ENCODE results near the gene UBE2Z. TPM values are rescaled to one million over a fixed set of nuclear protein-coding genes. Genes with fewer than 3 reads are reported as not detected.
A peak's percentile ranks its signal among the peaks of the same experiment; 100 is the strongest.

UBE2Z gene
- total and polyA plus RNA-seq, 8 donors, result 65.8 to 108 (median 101) TPM

DNA sequence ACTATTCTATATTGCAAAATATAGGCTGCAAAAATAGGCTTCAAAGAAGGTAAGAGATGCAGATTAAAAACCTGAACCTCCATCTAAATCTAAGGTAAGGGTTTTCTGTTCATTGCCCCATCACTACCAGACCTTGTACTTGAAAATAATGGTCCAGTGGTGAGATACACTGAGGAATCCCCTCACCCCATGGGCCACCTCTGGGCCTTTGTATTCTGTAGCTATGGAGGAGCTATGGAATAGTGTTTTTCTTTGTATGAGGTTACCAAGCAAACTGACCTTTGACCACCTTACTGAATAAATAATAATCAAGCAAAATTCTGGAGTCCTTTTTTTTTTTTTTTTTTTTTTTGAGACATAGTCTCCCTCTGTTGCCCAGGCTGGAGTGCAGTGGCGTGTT, 4.8 kb upstream of the UBE2Z start:
- H3K27ac ChIP-seq, result no peak overlapping the region
- intact Hi-C loops (cut with DNase I), result no loop called here
- H3K36me3 ChIP-seq, result peaks cover 0 to 2% of the 10 kb centered on the region in 2 donors
- H3K4me1 ChIP-seq, result peaks cover 6 to 7% of the 10 kb centered on the region in 2 donors
- no peaks in the 10 kb centered on the region for H3K9me3 ChIP-seq
- TF ChIP-seq, protein P1, sequence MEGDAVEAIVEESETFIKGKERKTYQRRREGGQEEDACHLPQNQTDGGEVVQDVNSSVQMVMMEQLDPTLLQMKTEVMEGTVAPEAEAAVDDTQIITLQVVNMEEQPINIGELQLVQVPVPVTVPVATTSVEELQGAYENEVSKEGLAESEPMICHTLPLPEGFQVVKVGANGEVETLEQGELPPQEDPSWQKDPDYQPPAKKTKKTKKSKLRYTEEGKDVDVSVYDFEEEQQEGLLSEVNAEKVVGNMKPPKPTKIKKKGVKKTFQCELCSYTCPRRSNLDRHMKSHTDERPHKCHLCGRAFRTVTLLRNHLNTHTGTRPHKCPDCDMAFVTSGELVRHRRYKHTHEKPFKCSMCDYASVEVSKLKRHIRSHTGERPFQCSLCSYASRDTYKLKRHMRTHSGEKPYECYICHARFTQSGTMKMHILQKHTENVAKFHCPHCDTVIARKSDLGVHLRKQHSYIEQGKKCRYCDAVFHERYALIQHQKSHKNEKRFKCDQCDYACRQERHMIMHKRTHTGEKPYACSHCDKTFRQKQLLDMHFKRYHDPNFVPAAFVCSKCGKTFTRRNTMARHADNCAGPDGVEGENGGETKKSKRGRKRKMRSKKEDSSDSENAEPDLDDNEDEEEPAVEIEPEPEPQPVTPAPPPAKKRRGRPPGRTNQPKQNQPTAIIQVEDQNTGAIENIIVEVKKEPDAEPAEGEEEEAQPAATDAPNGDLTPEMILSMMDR (IDR thresholded peaks at IDR 0.05), result no peak
- DNase-seq (no peak), ATAC-seq (no peak)
- no peak overlapping the region for H3K4me3 ChIP-seq
- no peaks in the 10 kb centered on the region for H3K27me3 ChIP-seq

DNA sequence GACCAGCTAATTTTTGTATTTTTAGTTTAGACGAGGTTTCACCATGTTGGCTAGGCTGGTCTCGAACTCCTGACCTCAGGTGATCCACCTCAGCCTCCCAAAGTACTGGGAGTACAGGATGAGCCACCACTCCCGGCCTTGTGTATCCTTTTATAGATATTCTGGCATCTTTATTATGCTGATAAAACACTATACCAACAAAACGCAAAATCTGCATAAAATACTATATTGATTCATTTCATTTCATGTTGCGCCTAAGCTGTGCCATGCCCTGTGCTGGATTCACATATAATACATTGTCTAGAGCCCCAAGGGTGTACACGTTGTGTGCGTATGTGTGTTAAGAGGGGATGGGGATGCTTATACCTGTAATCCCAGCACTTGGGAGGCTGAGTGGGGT, 3.8 kb upstream of the UBE2Z start:
- intact Hi-C loops (cut with DNase I), result no loop called here
- TF ChIP-seq, protein P1 (IDR thresholded peaks at IDR 0.05), result no peak
- DNase-seq, result no peak

DNA sequence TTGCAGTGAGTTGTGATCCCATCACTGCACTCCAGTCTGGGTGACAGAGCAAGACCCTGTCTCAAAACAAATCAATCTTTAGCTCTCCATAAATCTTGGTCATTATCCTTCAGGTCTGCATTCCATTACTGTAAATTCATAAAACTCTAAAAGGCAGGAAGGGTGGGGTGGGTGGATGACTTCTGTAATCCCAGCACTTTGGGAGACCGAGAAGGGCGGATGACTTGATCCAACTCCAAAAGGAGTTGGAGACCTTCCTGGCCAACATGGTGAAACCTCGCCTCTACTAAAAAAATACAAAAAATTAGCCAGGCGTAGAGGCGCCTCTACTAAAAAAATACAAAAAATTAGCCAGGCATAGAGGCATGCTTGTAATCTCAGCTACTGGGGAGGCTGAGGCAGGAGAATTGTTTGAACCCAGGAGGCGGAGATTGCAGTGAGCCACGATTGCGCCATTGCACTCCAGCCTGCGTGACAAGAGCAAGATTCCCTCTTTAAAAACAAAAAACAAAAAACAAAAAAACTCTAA, 2.2 kb upstream of the UBE2Z start:
- ATAC-seq, result no peak
- no peak overlapping the region for H3K27ac ChIP-seq
- intact Hi-C loops (cut with DNase I), result no loop called here
- TF ChIP-seq, protein P1 (IDR thresholded peaks at IDR 0.05), result no peak
- no peaks in the 10 kb centered on the region for H3K27me3 ChIP-seq
- H3K4me3 ChIP-seq, result no peak overlapping the region
- H3K36me3 ChIP-seq, result peaks cover 0 to 5% of the 10 kb centered on the region in 2 donors
- no peaks in the 10 kb centered on the region for H3K9me3 ChIP-seq
- H3K4me1 ChIP-seq, result peaks cover 16 to 26% of the 10 kb centered on the region in 2 donors
- DNase-seq, result no peak

More for the DNA sequence above, 3.8 kb upstream of the UBE2Z start:
- ATAC-seq, result no peak
- no peaks in the 10 kb centered on the region for H3K27me3 ChIP-seq
- no peak overlapping the region for H3K27ac ChIP-seq
- no peaks in the 10 kb centered on the region for H3K36me3 ChIP-seq
- peaks cover 6 to 10% of the 10 kb centered on the region in 2 donors for H3K4me1 ChIP-seq
- H3K9me3 ChIP-seq, result no peaks in the 10 kb centered on the region
- no peak overlapping the region for H3K4me3 ChIP-seq

DNA sequence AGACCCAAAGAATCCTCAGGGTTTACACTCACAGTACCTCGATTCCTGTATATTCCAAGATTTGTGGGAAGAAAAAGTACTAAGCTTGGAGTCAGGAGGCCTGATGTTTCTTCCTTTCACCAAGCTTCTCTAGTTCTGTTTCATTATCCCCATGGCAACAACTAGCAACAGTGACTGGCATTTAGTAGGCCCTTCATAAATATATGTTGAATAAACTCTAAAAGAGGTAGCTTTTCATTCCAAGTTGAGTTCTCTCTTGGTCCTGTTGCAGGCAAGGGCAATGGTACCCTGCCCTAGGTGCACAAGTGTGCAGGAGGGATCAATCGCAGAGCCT, 527 bp upstream of the UBE2Z start:
- intact Hi-C loops (cut with DNase I), result no loop called here
- DNase-seq (peak in 1 of 4 donors; percentile 49), ATAC-seq (peak; percentile 14)
- Histone ChIP-seq H3K36me3 (peaks cover 0 to 16% of the 10 kb centered on the region in 2 donors), H3K27ac (peak overlapping the region; percentile 92 to 93), H3K27me3 (no peaks in the 10 kb centered on the region), H3K4me3 (peak overlapping the region; percentile 65 to 70), H3K9me3 (no peaks in the 10 kb centered on the region), H3K4me1 (peaks cover 16 to 40% of the 10 kb centered on the region in 2 donors)
- TF ChIP-seq, protein P1 (IDR thresholded peaks at IDR 0.05), result no peak

DNA sequence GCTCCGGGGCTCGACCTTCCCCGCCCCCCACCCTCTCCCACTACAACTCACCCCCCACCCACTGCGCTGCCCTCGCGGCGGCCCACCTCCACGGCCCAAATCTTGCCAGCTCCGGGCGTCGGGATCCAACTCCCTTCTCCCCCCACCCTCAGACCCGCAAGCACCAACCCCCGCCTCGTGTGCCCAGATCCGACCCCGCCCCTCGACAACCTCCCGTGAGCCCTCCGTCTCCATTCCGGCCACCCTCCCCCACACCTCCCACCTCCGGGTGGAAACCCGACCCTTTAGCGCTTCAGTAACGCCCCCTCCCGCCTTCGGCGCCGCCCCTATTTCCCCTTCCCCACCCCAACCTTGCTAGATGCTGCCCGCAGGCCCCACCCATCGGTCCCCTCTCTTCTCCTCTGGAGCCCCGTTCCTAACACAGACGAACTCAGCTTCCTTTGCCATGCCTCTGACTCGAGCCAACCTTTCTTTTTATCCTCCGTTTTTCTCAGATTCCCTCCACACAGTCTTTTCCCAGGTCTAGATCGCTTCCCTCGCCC, 717 bp downstream of the UBE2Z start:
- H3K4me3 ChIP-seq, result peak overlapping the region; percentile 65 to 70
- H3K4me1 ChIP-seq, result peaks cover 16 to 50% of the 10 kb centered on the region in 2 donors
- DNase-seq, result peak; percentile 77 to 94 (median 91)
- peak; percentile 72 for ATAC-seq
- peak overlapping the region; percentile 92 to 93 for H3K27ac ChIP-seq
- peaks cover 0 to 29% of the 10 kb centered on the region in 2 donors for H3K36me3 ChIP-seq
- no peaks in the 10 kb centered on the region for H3K27me3 ChIP-seq
- intact Hi-C loops (cut with DNase I), result no loop called here
- no peaks in the 10 kb centered on the region for H3K9me3 ChIP-seq
- TF ChIP-seq, protein P1 (IDR thresholded peaks at IDR 0.05), result no peak
